ENCODE results near the gene TGFBR3L. TPM values are rescaled to one million over a fixed set of nuclear protein-coding genes. Genes with fewer than 3 reads are reported as not detected.

The TGFBR3L gene
- total RNA-seq, 3 donors from 2014 or later, result 2.3 TPM; not detected in 2

GRCh38 chr19:7900931-7901330, 13.7 kb upstream of the TGFBR3L start:
- no peaks in the 10 kb centered on the region for H3K36me3 ChIP-seq
- H3K4me3 ChIP-seq, result no peak overlapping the region
- no peaks in the 10 kb centered on the region for H3K9me3 ChIP-seq
- DNase-seq (ENCODE audit: low spot score in 2 of 2), result no peak
- H3K27me3 ChIP-seq, result no peaks in the 10 kb centered on the region
- H3K4me1 ChIP-seq, result peaks cover 14 to 18% of the 10 kb centered on the region in 2 donors
- peak overlapping the region; percentile 62 to 92 for H3K27ac ChIP-seq
- TF ChIP-seq POLR2AphosphoS5 (IDR thresholded peaks at IDR 0.05), result no peak
- no peak for TF ChIP-seq CTCF (IDR thresholded peaks at IDR 0.05)
- no peak for TF ChIP-seq POLR2A (IDR thresholded peaks at IDR 0.05)
- intact Hi-C loops (cut with DNase I; ENCODE audit: low total_unique reads), result loop anchor here (5.0 kb wide), 1 partner anchor 49 kb away; no protein-coding TSS in a partner anchor

GRCh38 chr19:7901337-7901736, 13.3 kb upstream of the TGFBR3L start:
- DNase-seq (ENCODE audit: low spot score in 2 of 2), result no peak
- intact Hi-C loops (cut with DNase I; ENCODE audit: low total_unique reads), result loop anchor here (5.0 kb wide), 1 partner anchor 49 kb away; no protein-coding TSS in a partner anchor
- Histone ChIP-seq H3K36me3 (no peaks in the 10 kb centered on the region), H3K4me3 (no peak overlapping the region), H3K9me3 (no peaks in the 10 kb centered on the region), H3K4me1 (peaks cover 14 to 18% of the 10 kb centered on the region in 2 donors), H3K27me3 (no peaks in the 10 kb centered on the region), H3K27ac (peak overlapping the region; percentile 62 to 92)
- no peak for TF ChIP-seq POLR2AphosphoS5 (IDR thresholded peaks at IDR 0.05)
- TF ChIP-seq CTCF (IDR thresholded peaks at IDR 0.05), result no peak
- no peak for TF ChIP-seq POLR2A (IDR thresholded peaks at IDR 0.05)

DNA sequence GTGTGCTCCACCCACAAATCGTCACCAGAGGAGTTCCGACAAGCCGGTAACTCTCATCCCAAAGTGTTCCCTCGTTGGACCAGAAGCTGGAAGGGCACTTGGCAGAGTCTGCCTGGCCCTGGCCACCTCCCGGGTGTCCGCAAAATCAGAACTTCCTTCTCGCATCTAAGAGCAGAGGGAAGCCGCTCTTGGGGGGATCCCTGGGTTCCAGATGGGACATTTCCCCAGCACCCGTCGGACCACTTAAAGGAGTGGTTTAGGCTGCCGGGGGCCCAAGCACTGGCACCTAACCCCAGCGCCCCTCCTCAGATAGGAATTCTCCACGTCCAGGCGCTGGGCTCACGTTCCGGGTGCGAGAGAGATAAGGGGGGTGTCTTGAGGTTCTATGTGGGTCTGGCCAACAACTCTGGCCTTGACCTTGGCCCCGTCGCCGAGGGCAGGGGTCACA, 11.8 kb upstream of the TGFBR3L start:
- H3K4me1 ChIP-seq, result peaks cover 14 to 18% of the 10 kb centered on the region in 2 donors
- peak overlapping the region; percentile 92 to 94 for H3K27ac ChIP-seq
- intact Hi-C loops (cut with DNase I; ENCODE audit: low total_unique reads), result loop anchor here (1.0 to 5.0 kb wide), 2 partner anchors 36 to 51 kb away; no protein-coding TSS in a partner anchor
- no peaks in the 10 kb centered on the region for H3K9me3 ChIP-seq
- TF ChIP-seq POLR2AphosphoS5 (IDR thresholded peaks at IDR 0.05) (no peak), POLR2A (IDR thresholded peaks at IDR 0.05) (no peak), CTCF (IDR thresholded peaks at IDR 0.05) (no peak)
- no peaks in the 10 kb centered on the region for H3K36me3 ChIP-seq
- H3K4me3 ChIP-seq, result peak overlapping the region; percentile 53 to 89 (median 87)
- DNase-seq (ENCODE audit: low spot score in 2 of 2), result no peak
- no peaks in the 10 kb centered on the region for H3K27me3 ChIP-seq

DNA sequence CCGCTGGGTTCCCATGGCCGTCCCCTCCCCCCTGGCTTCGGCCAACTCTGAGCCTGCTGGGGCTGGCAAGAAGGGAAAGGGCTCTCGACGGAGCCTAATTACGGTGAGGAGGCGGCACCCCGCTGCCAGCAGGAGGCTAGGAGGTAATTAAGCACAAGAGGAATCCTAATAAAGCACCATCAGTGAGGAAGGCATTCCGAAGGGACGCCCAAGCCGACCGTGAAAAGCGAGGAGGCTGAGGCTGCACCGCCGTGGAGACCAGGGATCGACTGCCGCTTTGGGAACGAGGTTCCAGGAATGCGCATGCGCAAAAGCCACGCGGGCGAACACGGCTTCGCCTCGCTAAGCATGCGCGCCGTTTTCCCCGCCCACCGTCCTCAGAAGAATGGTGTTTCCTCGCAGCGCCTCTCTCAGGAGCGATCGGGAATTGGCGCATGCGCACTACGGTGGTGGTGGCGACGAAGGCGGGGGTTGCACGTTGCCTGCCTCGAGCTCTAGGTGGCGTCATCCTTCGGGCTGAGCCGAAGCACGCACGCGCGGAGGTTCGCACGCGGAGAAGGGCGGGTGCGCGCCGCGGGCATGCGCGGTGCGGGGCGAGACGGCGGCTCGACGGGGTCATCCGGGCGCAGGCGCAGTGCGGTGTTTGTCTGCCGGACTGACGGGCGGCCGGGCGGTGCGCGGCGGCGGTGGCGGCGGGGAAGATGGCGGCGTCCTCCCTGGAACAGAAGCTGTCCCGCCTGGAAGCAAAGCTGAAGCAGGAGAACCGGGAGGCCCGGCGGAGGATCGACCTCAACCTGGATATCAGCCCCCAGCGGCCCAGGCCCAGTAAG, 11.2 kb upstream of the TGFBR3L start, which contains the start of gene MAP2K7:
Gene MAP2K7, plus strand, starts transcription at position 634 of the 830 bp plus-strand sequence. Its CDS starts 68 bp downstream, at position 702.
- Histone ChIP-seq H3K36me3 (no peaks in the 10 kb centered on the region), H3K4me1 (peaks cover 14 to 18% of the 10 kb centered on the region in 2 donors), H3K4me3 (peak within 1 kb of the TSS; percentile 85 to 89 (median 87)), H3K9me3 (no peaks in the 10 kb centered on the region), H3K27me3 (no peaks in the 10 kb centered on the region), H3K27ac (peak within 1 kb of the TSS; percentile 92 to 94)
- peak; percentile 99 to 100 for DNase-seq (ENCODE audit: low spot score in 2 of 2)
- TF ChIP-seq CTCF (IDR thresholded peaks at IDR 0.05), result peak; percentile 42 to 54 (median 50)
- peak; percentile 63 for TF ChIP-seq POLR2A (IDR thresholded peaks at IDR 0.05)
- peak; percentile 69 to 85 (median 70) for TF ChIP-seq POLR2AphosphoS5 (IDR thresholded peaks at IDR 0.05)
- intact Hi-C loops (cut with DNase I; ENCODE audit: low total_unique reads), result loop anchor here (1.0 to 5.0 kb wide), 2 partner anchors 36 to 51 kb away; no protein-coding TSS in a partner anchor
